SK-N-SH (cell line): Measurements from ENCODE around the gene OTUD4. TPM values are rescaled to one million over a fixed set of nuclear protein-coding genes. Genes with fewer than 3 reads are reported as not detected.
A peak's percentile ranks its signal among the peaks of the same experiment; 100 is the strongest.

Experiments used
- CTCF ChIA-PET: fragments of 300-600, 350-600 bp; formaldehyde crosslinking; extraction: SDS; loops from one replicate; lab custom pipeline; 2021; lab: Yijun Ruan, JAX
- POLR2A ChIA-PET: fragments of 350-600 bp; sonication (Branson Sonifier 250); formaldehyde crosslinking; extraction: SDS; loops from one replicate; lab custom pipeline; 2020; ENCODE audit warnings: antibody characterized with exemption, inconsistent platforms; lab: Yijun Ruan, JAX
- DNase-seq: peaks from one replicate; pipeline ENCODE4 v3.0.0; 2012
- H2AFZ ChIP-seq: fragments of 200-600 bp; sonication (generic); 2 replicates; pipeline ENCODE4 v1.8.1; 2016; ENCODE audit warnings: antibody characterized with exemption, mild to moderate bottlenecking, low read depth
- H3F3A ChIP-seq: fragments of 200-600 bp; sonication (generic); replicated peaks from 2 replicates; pipeline ENCODE3; 2016; ENCODE audit warnings: antibody characterized with exemption, mild to moderate bottlenecking; ENCODE audit not compliant: insufficient read depth
- H3K27ac ChIP-seq, 2 experiments: fragments of 200-500 bp in 1 of 2; fragments of 200-600 bp in 1 of 2; sonication (Bioruptor generic) in 1 of 2; sonication (generic), shearing (Covaris generic) in 1 of 2; 2 replicates each; pipeline versions ENCODE4 v1.5.1 to v1.6.1; 2014 to 2016; ENCODE audit warnings: low read depth in 2 of 2, inconsistent platforms in 1 of 2, low read length in 1 of 2, mild to moderate bottlenecking in 1 of 2, mixed read lengths in 1 of 2
- H3K27me3 ChIP-seq: fragments of 200-600 bp; sonication (generic), shearing (Covaris generic); 2 replicates; pipeline ENCODE4 v1.6.1; 2016; ENCODE audit warnings: mixed run types; ENCODE audit not compliant: insufficient read depth
- H3K36me3 ChIP-seq, 2 experiments: fragments of 200-500 bp in 1 of 2; fragments of 200-600 bp in 1 of 2; sonication (Bioruptor generic) in 1 of 2; sonication (generic) in 1 of 2; replicated peaks in 1 of 2; 2 replicates each; pipeline versions ENCODE3 to v1.5.1; 2014 to 2016; ENCODE audit warnings: low read length in 1 of 2, mild to moderate bottlenecking in 1 of 2; ENCODE audit not compliant: insufficient read depth in 2 of 2, control insufficient read depth in 1 of 2
- H3K4me1 ChIP-seq, 2 experiments: fragments of 200-500 bp in 1 of 2; fragments of 200-600 bp in 1 of 2; sonication (Bioruptor generic) in 1 of 2; sonication (generic), shearing (Covaris generic) in 1 of 2; 2 replicates each; pipeline versions ENCODE4 v1.5.1 to v1.6.1; 2014 to 2016; ENCODE audit warnings: low read depth in 1 of 2, low read length in 1 of 2, mixed run types in 1 of 2; ENCODE audit not compliant: insufficient read depth in 2 of 2, control insufficient read depth in 1 of 2
- H3K4me2 ChIP-seq: fragments of 200-600 bp; sonication (generic), shearing (Covaris generic); 2 replicates; pipeline ENCODE4 v1.6.1; 2017; ENCODE audit warnings: mixed run types
- H3K4me3 ChIP-seq, 2 experiments: fragments of 200-500 bp in 1 of 2; fragments of 200-600 bp in 1 of 2; sonication (Bioruptor generic) in 1 of 2; sonication (generic), shearing (Covaris generic) in 1 of 2; 2 replicates each; pipeline versions ENCODE4 v1.5.1 to v1.8.1; 2014 to 2016; ENCODE audit warnings: low read depth in 2 of 2, inconsistent platforms in 1 of 2, low read length in 1 of 2, mild to moderate bottlenecking in 1 of 2, mixed read lengths in 1 of 2, moderate library complexity in 1 of 2
- H3K79me2 ChIP-seq: fragments of 200-600 bp; sonication (generic); 2 replicates; pipeline ENCODE4 v1.8.1; 2017; ENCODE audit warnings: mild to moderate bottlenecking; ENCODE audit not compliant: insufficient read depth
- H3K9ac ChIP-seq: fragments of 200-600 bp; sonication (generic); 2 replicates; pipeline ENCODE4 v1.6.1; 2017; ENCODE audit warnings: mixed run types
- H3K9me2 ChIP-seq: fragments of 200-600 bp; sonication (generic); 2 replicates; pipeline ENCODE4 v1.6.1; 2017; ENCODE audit warnings: mixed run types
- H3K9me3 ChIP-seq: fragments of 200-600 bp; sonication (generic); 2 replicates; pipeline ENCODE4 v1.6.1; 2017; ENCODE audit warnings: mixed run types, mild to moderate bottlenecking, moderate library complexity
- H4K20me1 ChIP-seq: fragments of 200-600 bp; sonication (generic); 2 replicates; pipeline ENCODE4 v1.6.1; 2017; ENCODE audit warnings: mild to moderate bottlenecking, mixed run types; ENCODE audit not compliant: insufficient read depth
- EP300 ChIP-seq, 2 experiments: IDR thresholded peaks; 2 replicates each; pipeline versions ENCODE4 v1.4.0 to v1.6.1; 2012; ENCODE audit warnings: borderline replicate concordance in 1 of 2, low read depth in 1 of 2, low read length in 1 of 2
- FOSL2 ChIP-seq: IDR thresholded peaks from 2 replicates; pipeline ENCODE4 v1.4.0; 2012; ENCODE audit warnings: low read depth, mild to moderate bottlenecking, moderate library complexity, borderline replicate concordance
- GATA2 ChIP-seq: sonication (generic); formaldehyde crosslinking; IDR thresholded peaks from 2 replicates; pipeline ENCODE4 v1.5.0; 2020; ENCODE audit warnings: mild to moderate bottlenecking, missing genetic modification reagents
- JUND ChIP-seq: IDR thresholded peaks from 2 replicates; pipeline ENCODE4 v1.4.0; 2012
- RAD21 ChIP-seq: IDR thresholded peaks from 2 replicates; pipeline ENCODE4 v1.6.1; 2012; ENCODE audit warnings: mild to moderate bottlenecking, low read length
- RCOR1 ChIP-seq: fragments of 150-350 bp; IDR thresholded peaks from 2 replicates; pipeline ENCODE4 v1.6.1; 2017; ENCODE audit warnings: antibody characterized with exemption, low read length
- SIN3A ChIP-seq: IDR thresholded peaks from 2 replicates; pipeline ENCODE4 v1.6.1; 2012; ENCODE audit warnings: low read depth, mild to moderate bottlenecking, low read length, moderate library complexity, borderline replicate concordance
- TCF12 ChIP-seq: IDR thresholded peaks from 2 replicates; pipeline ENCODE4 v1.4.0; 2012
- WGBS: methylation state at CpG from one replicate; pipeline ENCODE4 v1.1.6; 2017; ENCODE audit warnings: low lambda C conversion rate; 5-methylcytosine and 5-hydroxymethylcytosine counted together
- polyA plus RNA-seq, 3 experiments: library from polyadenylated mRNA; depleted of rRNA; stranded (reverse); fragments of >200 nt; gene quantifications; 2 replicates each; pipeline ENCODE4 v1.2.3, GENCODE V29; 2012
- TF ChIP-seq, protein P1 (sequence below): fragments of 150-350 bp; IDR thresholded peaks from 2 replicates; pipeline ENCODE4 v1.6.1; 2016; ENCODE audit warnings: mild to moderate bottlenecking, low read depth, low read length
- TF ChIP-seq, protein P2 (sequence below): fragments of 150-350 bp; IDR thresholded peaks from 2 replicates; pipeline ENCODE4 v1.6.1; 2017; ENCODE audit warnings: antibody characterized with exemption, low read length, low read depth, borderline replicate concordance
- TF ChIP-seq, protein P3 (sequence below): IDR thresholded peaks from 2 replicates; pipeline ENCODE4 v1.4.0; 2012; ENCODE audit warnings: low read depth
- TF ChIP-seq, protein P4 (sequence below): IDR thresholded peaks from 2 replicates; pipeline ENCODE4 v1.4.0; 2012; ENCODE audit warnings: low read depth, borderline replicate concordance

Gene OTUD4
- polyA plus RNA-seq, 1 of the 3 experiments (the other 2 are of a cell fraction) = 8.5 TPM

GRCh38 chr4:145097821-145098674, 82.3 kb downstream of the OTUD4 start, which contains the start of the genes ABCE1 and ANAPC10 (continued):
- TF ChIP-seq TCF12 (peak; percentile 43; the same call in 1 of the 2 replicates), SIN3A (peak; percentile 90), EP300 (IDR thresholded peaks at IDR 0.05; ENCODE audit: borderline replicate concordance in 1 of 2, low read depth in 1 of 2, low read length in 1 of 2) (0 out of 4 replicates have a peak, but pooled peaks of 1 of the 2 experiments have one; percentile 13), RCOR1 (no peak), FOSL2 (no peak), GATA2 (CRISPR knock-in tag) (no peak), JUND (no peak)
- TF ChIP-seq, protein P1, sequence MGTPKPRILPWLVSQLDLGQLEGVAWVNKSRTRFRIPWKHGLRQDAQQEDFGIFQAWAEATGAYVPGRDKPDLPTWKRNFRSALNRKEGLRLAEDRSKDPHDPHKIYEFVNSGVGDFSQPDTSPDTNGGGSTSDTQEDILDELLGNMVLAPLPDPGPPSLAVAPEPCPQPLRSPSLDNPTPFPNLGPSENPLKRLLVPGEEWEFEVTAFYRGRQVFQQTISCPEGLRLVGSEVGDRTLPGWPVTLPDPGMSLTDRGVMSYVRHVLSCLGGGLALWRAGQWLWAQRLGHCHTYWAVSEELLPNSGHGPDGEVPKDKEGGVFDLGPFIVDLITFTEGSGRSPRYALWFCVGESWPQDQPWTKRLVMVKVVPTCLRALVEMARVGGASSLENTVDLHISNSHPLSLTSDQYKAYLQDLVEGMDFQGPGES = no peak
- TF ChIP-seq, protein P2, sequence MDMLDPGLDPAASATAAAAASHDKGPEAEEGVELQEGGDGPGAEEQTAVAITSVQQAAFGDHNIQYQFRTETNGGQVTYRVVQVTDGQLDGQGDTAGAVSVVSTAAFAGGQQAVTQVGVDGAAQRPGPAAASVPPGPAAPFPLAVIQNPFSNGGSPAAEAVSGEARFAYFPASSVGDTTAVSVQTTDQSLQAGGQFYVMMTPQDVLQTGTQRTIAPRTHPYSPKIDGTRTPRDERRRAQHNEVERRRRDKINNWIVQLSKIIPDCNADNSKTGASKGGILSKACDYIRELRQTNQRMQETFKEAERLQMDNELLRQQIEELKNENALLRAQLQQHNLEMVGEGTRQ = no peak
- TF ChIP-seq, protein P3, sequence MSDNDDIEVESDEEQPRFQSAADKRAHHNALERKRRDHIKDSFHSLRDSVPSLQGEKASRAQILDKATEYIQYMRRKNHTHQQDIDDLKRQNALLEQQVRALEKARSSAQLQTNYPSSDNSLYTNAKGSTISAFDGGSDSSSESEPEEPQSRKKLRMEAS = peak; percentile 93
- TF ChIP-seq, protein P4, sequence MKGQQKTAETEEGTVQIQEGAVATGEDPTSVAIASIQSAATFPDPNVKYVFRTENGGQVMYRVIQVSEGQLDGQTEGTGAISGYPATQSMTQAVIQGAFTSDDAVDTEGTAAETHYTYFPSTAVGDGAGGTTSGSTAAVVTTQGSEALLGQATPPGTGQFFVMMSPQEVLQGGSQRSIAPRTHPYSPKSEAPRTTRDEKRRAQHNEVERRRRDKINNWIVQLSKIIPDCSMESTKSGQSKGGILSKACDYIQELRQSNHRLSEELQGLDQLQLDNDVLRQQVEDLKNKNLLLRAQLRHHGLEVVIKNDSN = no peak

GRCh38 chr4:145097331-145097820, 83.0 kb downstream of the OTUD4 start:
- H3K79me2 ChIP-seq = peaks cover 92% of the 10 kb centered on the region
- CTCF ChIA-PET = interaction anchor here (0.7 to 2.1 kb wide), 6 partner anchors 10 to 84 kb away, joined by 3 to 8 read pairs (median 6); no protein-coding TSS in a partner anchor
- POLR2A ChIA-PET = interaction anchor here (0.6 kb wide), 1 partner anchor 11 kb away, joined by 3 read pairs; no protein-coding TSS in a partner anchor
- peak overlapping the region; percentile 65 to 79 for H3K4me3 ChIP-seq
- no peak for DNase-seq
- H3K9ac ChIP-seq = peak overlapping the region; percentile 84
- no peaks in the 10 kb centered on the region for H3K9me3 ChIP-seq
- TF ChIP-seq TCF12 (no peak), RAD21 (peak; percentile 42)
- no peaks in the 10 kb centered on the region for H3K27me3 ChIP-seq
- H3K9me2 ChIP-seq = no peaks in the 10 kb centered on the region
- peaks cover 44 to 50% of the 10 kb centered on the region in 2 experiments for H3K36me3 ChIP-seq
- H3K4me1 ChIP-seq = peaks cover 0 to 12% of the 10 kb centered on the region in 2 experiments; a peak in 2 of 4 replicates
- WGBS = 2% methylated on average over 10 of the region's 10 CpGs
- H3K27ac ChIP-seq = peak overlapping the region; percentile 94 to 97
- peak overlapping the region; percentile 89 for H3K4me2 ChIP-seq
- peaks cover 8% of the 10 kb centered on the region; the same call in 1 of the 2 replicates for H4K20me1 ChIP-seq
- peak overlapping the region; percentile 73 for H2AFZ ChIP-seq
- H3F3A ChIP-seq = peaks cover 12% of the 10 kb centered on the region
